NT2/D1 (cell line): ENCODE data around the gene ANKRD16.

ENCODE experiments used
- YY1 ChIP-seq: IDR thresholded peaks from 2 replicates; pipeline ENCODE4 v1.6.1; 2011; ENCODE audit not compliant: insufficient read length, insufficient read depth
- ZNF274 ChIP-seq: IDR thresholded peaks from 2 replicates; pipeline ENCODE4 v1.6.1; 2011; ENCODE audit warnings: mild to moderate bottlenecking, low read depth, low read length

DNA sequence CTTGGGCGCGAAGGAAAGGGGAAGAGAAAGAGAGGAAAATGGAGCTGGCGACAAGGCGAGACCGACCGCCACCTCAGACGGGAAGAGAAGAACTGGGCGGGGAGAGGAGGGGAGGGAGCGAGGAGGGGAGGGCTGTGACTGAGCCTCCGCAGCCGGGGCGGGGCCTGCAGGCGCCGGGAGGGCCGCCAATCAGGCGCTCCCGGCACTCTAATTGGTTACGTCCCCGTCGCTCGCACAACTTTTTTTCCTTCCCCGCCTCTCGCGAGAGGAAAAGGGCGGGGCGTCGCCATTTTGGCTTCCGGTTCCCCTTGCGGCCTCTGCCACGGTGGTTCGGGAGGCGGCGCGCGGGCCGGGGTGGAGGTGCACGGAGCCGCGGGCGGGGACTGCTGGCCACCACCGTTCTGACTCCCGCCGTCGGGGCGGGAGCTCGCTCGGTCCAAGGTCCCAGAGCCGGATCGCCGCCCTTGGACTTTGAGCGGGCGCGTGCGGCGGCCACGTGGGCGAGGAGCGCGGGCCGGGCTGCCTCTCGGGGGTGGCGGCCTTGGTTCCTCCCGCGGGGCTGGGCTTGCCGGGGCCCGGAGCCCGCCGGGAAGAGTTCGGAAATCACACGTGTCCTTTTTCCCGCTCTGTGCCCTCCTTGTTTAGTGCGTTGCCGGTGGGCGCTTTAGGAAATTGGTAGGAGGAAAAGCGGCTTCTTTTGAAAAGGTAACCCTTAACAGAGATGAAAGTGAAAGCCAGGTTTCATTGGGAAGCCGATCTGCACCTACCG, 76.2 kb downstream of the ANKRD16 start, which contains the start of gene GDI2:
- TF ChIP-seq ZNF274 (no peak), YY1 (peak; percentile 52)
